ENCODE results near the gene SMTNL1. TPM values are rescaled to one million over a fixed set of nuclear protein-coding genes. Genes with fewer than 3 reads are reported as not detected.

SMTNL1 gene
- total RNA-seq, 4 donors from 2014 or later, result not detected

GRCh38 chr11:57567515-57568329, 30.3 kb downstream of the SMTNL1 start, which contains the start of gene UBE2L6:
UBE2L6 (minus strand) TSS chr11:57567672; CDS start chr11:57567611, 61 bp downstream.
- DNase-seq (ENCODE audit: low spot score) (no peak), ATAC-seq (ENCODE audit: low FRiP score) (peak; percentile 43)
- TF ChIP-seq, protein P1, sequence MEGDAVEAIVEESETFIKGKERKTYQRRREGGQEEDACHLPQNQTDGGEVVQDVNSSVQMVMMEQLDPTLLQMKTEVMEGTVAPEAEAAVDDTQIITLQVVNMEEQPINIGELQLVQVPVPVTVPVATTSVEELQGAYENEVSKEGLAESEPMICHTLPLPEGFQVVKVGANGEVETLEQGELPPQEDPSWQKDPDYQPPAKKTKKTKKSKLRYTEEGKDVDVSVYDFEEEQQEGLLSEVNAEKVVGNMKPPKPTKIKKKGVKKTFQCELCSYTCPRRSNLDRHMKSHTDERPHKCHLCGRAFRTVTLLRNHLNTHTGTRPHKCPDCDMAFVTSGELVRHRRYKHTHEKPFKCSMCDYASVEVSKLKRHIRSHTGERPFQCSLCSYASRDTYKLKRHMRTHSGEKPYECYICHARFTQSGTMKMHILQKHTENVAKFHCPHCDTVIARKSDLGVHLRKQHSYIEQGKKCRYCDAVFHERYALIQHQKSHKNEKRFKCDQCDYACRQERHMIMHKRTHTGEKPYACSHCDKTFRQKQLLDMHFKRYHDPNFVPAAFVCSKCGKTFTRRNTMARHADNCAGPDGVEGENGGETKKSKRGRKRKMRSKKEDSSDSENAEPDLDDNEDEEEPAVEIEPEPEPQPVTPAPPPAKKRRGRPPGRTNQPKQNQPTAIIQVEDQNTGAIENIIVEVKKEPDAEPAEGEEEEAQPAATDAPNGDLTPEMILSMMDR (IDR thresholded peaks at IDR 0.05), result peak in 1 of 3 donors; percentile 86

GRCh38 chr11:57568330-57568766, 31.0 kb downstream of the SMTNL1 start:
- ATAC-seq (ENCODE audit: low FRiP score), result peak; percentile 78
- TF ChIP-seq, protein P1 (IDR thresholded peaks at IDR 0.05), result peak in 1 of 3 donors; percentile 38
- peak; percentile 91 for DNase-seq (ENCODE audit: low spot score)

DNA sequence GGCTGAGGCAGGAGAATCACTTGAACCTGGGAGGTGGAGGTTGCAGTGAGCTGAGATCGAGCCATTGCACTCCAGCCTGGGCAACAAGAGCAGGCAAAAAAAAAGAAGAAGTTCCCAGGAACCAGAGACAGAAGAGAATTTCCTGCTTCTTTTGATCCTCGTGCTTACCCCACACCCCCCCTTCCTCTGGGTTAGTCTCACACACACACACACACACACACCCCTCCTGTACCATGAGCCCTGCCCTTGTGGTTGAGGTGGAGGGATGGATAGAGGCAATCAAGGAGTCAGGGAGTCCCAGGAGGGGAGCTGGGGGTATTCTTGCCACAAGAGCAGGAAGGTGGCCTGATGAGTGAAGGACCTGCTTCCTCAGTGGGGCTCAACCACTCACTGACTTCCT, 34.2 kb downstream of the SMTNL1 start:
- ATAC-seq (ENCODE audit: low FRiP score) (no peak), DNase-seq (ENCODE audit: low spot score) (no peak)
- TF ChIP-seq, protein P1 (IDR thresholded peaks at IDR 0.05), result no peak

- no peak for ATAC-seq (ENCODE audit: low FRiP score)
- TF ChIP-seq, protein P1 (IDR thresholded peaks at IDR 0.05), result no peak
- DNase-seq (ENCODE audit: low spot score), result no peak
Measured at GRCh38 chr11:57574061-57574460, 36.7 kb downstream of the SMTNL1 start.

- ATAC-seq (ENCODE audit: low FRiP score) (no peak), DNase-seq (ENCODE audit: low spot score) (no peak)
- TF ChIP-seq, protein P1 (IDR thresholded peaks at IDR 0.05), result no peak
Measured at GRCh38 chr11:57584341-57584740, 46.9 kb downstream of the SMTNL1 start.

GRCh38 chr11:57585301-57585700, 47.9 kb downstream of the SMTNL1 start:
- ATAC-seq (ENCODE audit: low FRiP score), result no peak
- TF ChIP-seq, protein P1 (IDR thresholded peaks at IDR 0.05), result no peak
- no peak for DNase-seq (ENCODE audit: low spot score)
